ENCODE results near the gene HINT3.

GRCh38 chr6:125966569-125966968 lies 10.0 kb downstream of the HINT3 start:
- TF ChIP-seq POLR2AphosphoS5 (IDR thresholded peaks at IDR 0.05; ENCODE audit: low read depth) (no peak), SPI1 (IDR thresholded peaks at IDR 0.05; ENCODE audit: borderline replicate concordance, low read depth) (no peak), GABPA (IDR thresholded peaks at IDR 0.05; ENCODE audit: low read depth) (no peak)
- TF ChIP-seq, protein P1, sequence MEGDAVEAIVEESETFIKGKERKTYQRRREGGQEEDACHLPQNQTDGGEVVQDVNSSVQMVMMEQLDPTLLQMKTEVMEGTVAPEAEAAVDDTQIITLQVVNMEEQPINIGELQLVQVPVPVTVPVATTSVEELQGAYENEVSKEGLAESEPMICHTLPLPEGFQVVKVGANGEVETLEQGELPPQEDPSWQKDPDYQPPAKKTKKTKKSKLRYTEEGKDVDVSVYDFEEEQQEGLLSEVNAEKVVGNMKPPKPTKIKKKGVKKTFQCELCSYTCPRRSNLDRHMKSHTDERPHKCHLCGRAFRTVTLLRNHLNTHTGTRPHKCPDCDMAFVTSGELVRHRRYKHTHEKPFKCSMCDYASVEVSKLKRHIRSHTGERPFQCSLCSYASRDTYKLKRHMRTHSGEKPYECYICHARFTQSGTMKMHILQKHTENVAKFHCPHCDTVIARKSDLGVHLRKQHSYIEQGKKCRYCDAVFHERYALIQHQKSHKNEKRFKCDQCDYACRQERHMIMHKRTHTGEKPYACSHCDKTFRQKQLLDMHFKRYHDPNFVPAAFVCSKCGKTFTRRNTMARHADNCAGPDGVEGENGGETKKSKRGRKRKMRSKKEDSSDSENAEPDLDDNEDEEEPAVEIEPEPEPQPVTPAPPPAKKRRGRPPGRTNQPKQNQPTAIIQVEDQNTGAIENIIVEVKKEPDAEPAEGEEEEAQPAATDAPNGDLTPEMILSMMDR (IDR thresholded peaks at IDR 0.05; ENCODE audit: insufficient read depth, low read length): no peak
- TF ChIP-seq, protein P2, sequence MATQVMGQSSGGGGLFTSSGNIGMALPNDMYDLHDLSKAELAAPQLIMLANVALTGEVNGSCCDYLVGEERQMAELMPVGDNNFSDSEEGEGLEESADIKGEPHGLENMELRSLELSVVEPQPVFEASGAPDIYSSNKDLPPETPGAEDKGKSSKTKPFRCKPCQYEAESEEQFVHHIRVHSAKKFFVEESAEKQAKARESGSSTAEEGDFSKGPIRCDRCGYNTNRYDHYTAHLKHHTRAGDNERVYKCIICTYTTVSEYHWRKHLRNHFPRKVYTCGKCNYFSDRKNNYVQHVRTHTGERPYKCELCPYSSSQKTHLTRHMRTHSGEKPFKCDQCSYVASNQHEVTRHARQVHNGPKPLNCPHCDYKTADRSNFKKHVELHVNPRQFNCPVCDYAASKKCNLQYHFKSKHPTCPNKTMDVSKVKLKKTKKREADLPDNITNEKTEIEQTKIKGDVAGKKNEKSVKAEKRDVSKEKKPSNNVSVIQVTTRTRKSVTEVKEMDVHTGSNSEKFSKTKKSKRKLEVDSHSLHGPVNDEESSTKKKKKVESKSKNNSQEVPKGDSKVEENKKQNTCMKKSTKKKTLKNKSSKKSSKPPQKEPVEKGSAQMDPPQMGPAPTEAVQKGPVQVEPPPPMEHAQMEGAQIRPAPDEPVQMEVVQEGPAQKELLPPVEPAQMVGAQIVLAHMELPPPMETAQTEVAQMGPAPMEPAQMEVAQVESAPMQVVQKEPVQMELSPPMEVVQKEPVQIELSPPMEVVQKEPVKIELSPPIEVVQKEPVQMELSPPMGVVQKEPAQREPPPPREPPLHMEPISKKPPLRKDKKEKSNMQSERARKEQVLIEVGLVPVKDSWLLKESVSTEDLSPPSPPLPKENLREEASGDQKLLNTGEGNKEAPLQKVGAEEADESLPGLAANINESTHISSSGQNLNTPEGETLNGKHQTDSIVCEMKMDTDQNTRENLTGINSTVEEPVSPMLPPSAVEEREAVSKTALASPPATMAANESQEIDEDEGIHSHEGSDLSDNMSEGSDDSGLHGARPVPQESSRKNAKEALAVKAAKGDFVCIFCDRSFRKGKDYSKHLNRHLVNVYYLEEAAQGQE (IDR thresholded peaks at IDR 0.05; ENCODE audit: insufficient replicate concordance, low read depth): no peak
